ENCODE results near the gene TTC39B.
"Not testable (repeated sequence)": the region's sequence is repeated elsewhere in the genome, so short reads cannot be mapped to it uniquely, and the experiment has no call there.

Gene TTC39B

DNA sequence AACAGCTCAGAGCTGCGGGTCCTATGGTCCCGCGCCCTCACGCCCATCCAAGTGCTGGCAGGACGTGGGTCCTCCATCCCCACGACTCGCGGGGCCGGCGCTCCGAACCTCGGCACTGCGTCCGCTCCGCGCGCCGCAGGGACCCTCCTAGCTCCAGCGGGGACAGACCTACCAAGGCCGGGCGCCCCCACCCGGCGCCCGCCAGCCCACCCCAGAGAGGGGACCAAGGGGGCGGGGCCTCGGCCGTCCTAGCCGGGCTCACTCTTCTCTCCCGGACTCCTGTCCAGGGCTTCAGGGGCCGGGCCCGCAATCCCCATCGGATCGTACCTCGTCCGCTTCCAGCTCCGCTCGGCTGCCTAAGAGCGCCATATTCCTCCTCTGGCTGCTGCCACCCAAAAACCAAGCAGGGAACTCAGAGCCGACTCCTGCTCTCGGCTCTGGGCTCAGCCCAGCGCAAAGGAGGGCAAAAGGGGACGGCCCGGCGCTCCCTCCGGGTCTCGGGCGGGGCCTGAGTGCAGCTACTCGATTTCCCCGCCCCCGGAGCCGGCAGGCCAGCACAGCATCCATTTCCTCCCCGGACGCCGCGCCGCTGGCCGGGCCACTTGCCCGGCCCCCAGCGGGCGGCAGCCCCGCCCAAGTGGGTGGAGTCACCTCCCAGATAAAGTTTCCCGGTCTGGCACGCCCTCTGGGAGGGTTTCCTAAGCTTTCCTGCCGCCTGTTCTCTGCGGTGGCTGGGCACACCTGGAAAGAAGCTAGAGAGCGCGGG lies at the start of gene TTC39B:
TSS of gene TTC39B (minus strand) at position 460 of the 766 bp plus-strand sequence. CDS start at position 369, 91 bp downstream.
- peak; percentile 94 for DNase-seq

DNA sequence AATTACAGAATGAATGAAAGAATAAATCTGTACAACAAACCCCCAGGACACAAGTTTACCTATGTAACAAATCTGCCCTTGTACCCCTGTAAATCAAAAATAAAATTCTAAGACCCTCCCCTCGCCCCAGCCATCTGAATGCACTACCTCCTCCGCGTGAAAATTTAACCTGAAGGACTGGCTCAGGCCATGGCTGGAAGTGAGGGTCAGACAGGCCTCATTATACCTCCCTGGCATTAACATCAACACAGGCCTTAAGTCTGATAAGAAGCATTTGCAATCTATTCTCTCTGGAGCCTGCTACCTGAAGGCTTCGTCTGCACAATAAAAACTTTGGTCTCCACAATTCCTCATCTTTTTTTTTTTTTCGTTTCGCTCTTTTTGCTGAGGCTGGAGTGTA lies 48.7 kb upstream of the TTC39B start:
- no peak for DNase-seq

DNA sequence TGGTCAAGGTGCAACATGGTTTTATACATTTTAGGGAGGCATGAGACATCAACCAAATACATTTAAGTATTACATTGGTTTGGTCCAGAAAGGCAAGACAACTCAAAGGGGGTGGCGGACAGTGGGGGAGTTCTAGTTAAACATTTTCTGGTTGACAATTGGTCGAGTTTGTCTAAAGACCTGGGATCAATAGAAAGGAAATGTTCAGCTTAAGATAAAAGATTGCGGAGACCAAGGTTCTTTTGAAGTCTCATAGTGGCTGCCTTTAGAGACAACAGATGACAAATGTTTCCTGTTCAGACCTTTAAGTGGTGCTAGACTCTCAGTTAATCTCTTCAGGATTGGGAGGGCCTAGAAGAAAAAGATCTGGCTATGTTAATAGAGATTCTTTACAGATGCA lies 47.7 kb upstream of the TTC39B start:
- no peak for DNase-seq

DNA sequence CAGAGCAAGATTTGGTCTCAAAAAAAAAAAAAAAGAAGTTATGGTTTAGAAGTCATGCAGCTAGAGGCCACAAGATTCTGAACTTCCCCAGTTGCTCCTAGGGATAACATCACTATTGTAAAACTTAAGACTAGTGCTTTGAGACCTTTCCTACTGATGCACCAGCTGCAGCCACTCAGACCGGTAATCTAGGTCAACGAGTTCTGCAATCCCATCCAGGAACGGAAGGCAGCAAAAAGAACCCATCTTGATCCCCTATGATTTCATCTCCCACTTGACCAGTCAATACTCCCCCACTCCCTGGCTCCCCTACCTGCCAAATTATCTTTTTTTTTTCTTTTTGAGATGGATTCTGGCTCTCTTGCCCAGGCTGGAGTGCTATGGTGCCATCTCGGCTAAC lies 46.9 kb upstream of the TTC39B start:
- DNase-seq = no peak

DNA sequence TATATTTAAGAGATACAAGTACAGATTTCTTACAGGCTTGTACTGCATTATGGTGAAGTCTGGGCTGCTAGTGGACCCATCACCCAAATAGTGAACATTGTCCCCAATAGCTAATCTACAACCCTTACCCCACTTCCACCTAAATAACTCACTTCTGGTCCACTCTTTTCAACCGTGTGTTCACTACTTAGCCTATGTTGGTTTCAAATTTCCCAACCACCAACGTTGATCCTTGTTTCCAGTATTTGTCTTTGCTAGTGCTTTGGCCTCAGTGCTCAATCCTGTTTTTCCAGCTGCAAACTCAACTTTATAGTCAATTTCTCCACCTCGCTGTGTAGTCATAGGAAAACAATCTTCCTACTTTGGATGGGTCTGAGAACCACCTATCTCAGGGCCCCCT lies 45.3 kb upstream of the TTC39B start:
- DNase-seq = no peak

DNA sequence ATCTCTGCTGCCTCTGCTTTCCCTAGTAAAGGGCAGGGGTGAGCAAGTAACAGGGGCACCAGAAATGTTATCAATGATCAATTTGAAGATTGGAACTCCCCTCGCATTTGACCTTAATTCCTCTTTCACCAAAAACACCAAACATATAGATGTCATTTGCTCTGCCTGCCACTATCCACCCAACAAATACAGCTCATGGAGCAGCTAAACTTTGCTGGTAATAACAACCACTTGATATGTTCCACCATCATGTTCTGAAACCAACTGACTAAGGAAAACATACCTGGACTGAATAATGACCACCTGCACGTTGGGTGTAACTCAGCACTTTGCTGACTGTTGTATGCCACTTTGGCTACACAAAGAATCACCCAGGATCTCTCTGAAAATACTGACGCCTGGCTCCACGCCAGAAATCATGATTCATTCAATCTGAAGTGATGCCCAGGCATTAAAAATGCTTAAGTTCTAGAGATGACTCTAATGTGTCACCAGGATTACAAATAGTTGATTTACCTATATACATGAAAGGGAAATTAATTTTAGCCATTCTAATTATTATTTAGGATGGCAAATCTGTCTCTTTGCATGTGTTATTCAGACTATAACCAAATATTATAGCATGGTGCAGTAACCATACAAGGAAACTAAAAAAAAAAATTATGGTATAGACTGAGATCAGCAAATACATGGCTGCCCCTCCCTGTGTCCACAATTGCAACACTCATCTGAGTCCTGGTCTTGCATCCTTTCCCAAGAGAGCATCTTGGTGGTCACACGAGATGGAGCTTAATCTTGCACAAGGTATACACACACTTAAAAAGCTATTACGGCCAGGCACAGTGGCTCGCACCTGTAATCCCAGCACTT lies 43.1 kb upstream of the TTC39B start:
- DNase-seq = peak; percentile 19

DNA sequence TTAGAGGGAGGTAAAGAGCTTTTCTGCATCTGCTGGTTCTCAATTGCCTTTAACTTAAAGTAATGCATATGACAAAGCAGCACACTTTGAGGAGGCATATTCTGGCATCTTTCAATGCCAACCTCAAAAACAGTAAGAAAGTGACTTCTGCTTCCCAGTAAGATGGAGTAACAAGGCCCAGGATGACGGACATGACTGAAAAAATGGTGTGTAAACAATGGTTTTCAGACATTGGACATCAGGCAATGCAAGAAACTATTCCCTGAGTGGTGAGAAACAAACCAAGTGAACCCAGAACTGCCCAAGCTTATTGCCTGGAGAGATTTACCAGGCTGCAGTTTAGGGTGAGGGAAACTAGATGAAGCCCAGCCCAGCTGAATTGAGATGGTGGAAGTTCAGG lies 39.8 kb upstream of the TTC39B start:
- no peak for DNase-seq

DNA sequence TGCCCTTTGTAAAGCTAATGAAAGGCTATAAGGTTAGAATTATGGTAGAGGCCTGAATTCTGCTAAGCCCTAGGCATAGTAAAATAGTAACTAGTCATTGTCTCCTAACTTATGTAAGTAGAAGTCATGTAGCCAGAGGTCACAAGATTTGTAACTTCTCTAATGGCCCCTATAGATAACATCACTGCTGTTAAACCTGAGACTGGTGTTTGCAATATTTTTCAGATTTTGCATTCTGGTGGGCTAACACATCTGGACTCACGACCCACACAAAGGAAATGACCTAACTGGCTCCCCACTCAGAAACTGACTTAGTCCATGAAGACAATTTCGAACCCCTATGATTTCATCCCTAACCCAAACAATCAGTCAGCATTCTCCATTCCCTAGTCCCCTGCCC lies 37.2 kb upstream of the TTC39B start:
- DNase-seq = no peak

DNA sequence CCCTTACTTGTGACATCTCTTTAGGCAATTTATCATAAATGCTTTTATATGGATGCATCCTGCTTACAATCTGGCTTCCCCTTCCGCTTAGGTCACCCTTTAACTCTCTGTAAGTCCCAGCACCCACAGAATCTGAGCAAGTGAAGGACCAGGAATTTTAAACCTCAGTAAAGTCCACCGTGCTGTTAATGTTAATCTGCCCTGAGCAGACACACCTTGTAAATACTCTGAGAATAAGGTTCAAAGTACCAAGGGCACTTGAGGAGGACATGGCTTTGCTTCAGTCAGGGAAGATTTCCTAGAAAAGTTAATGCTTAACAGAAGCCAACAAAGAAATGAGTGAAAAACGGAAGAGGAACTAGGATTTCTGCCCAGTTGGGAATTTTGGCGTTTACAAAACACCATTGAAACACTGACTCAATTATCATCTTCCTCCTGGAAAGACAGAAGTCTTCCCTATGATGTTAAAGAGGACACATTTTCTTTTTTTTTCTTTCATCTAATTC lies 26.4 kb upstream of the TTC39B start:
- DNase-seq = no peak

DNA sequence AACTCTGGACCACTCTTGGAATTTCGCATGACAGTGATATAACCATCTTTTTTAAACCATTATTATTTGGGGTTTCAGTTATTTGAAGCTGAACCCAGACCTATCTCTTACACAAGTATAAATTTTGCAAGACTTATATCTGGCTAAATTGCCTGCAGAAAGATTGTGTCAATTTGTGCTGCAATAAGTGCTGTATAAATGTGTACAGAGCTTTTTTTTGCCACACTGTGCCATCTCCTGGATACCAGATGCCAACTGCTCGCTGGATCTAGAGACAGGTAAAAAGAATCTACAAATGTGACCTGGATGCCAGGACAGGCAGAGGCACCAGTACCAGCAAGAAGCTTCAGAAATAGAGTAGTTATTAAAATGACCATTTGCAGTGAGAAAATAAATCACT lies 25.9 kb upstream of the TTC39B start:
- DNase-seq = no peak

DNA sequence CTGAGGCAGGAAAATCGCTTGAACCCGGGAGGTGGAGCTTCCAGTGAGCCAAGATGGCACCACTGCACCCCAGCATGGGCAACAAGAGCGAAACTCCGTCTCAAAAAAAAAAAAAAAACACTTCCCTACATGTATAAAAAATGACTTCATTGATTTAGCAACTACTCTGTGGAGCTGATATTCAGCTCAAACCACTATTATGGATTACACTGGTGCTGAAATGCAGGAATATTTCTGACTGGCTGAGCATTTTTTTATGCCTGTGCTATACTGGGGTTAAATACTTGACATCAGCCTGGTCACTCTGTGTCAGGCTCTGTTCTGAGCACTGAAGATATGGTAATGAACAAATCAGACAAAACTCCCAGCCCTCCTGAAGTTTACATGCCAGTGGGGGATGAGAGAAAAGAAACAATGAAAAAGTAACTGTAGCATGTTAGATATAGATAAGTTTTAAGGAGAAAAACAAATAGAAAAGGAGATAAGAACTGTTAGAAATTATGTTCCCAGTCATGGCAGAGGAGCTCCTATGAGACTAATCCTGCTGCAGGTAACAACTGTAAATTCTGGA lies 22.6 kb upstream of the TTC39B start:
- DNase-seq = no peak

DNA sequence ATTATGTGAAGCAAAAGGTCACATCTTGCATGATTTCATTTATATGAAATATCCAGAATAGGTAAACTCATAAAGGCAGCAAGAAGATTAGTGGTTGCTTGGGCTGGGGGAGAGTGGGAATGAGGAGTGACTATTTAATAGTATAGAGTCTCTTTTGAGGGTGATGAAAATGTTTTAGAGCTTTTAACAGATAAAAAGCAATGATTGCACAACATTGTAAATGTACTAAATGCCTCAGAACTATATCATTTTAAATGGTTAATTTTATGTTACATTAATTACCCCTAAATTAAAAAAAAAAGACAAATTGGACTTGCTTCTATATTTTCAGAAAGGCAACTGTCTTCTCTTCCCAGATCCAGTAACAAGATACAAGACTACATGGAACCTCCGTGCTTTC lies 21.9 kb upstream of the TTC39B start:
- no peak for DNase-seq

DNA sequence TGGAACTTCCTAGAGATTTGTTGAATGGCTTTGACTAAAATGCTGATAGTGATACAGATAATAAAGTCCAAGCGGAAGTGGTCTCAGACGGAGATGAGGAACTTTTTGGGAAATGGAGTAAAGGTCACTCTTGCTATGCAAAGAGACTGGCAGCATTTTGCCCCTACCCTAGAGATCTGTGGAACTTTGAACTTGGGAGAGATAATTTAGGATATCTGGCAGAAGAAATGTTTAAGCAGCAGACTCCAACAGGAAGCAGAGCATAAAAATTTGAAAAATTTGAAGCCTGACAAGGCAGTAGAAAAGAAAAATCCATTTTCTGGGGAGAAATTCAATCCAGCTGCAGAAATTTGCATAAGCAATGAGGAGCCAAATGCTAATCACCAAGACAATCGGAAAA lies 15.7 kb upstream of the TTC39B start:
- not testable (repeated sequence) for DNase-seq

DNA sequence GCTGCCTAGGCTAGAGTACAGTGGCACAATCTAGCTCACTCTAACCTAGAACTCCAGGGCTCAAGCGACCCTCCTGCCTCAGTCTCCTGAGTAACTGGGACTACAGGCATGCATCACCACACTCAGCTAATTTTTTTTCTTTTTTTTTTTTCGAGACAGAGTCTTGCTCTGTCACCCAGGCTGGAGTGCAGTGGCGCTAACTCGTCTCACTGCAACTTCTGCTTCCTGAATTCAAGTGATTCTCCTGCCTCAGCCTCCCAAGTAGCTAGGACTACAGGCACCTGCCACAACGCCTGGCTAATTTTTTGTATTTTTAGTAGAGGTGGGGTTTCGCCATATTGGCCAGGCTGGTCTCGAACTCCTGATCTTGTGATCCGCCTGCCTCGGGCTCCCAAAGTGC lies 12.6 kb upstream of the TTC39B start:
- not testable (repeated sequence) for DNase-seq

DNA sequence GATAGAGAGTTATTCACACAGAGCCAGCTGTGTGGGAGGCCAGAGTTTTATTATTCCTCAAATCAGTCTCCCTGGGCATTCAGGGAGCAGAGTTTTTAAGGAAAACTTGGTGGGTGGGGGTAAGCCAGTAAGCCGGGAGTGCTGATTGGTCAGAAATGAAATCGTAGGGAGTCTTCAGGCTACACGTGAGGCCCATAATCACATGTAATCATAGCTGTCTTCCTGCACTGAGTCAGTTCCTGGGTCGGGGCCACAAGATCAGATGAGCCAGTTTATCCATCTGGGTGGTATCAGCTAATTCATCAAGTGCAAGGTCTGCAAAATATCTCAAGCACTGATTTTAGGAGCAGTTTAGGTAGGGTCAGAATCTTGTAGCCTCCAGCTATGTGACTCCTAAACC lies 10.8 kb upstream of the TTC39B start:
- no peak for DNase-seq

DNA sequence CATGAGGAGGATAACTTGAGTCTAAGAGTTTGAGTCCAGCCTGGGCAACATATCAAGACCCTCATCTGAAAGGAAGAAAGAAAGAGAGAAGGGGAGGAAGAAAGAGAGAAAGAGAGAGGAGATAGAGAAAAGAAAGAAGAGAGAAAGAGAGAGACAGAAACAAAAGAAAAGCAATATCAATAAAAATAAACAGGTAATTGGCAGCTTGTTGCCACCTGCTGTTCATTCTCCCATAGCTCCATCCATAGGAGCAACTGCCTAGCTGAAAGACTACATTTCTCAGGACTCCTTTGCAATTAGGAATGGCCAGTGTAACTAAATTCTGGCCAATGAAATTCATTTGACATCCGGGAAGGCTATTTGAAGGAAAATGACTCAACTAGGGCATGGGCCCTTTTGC lies 4.6 kb upstream of the TTC39B start:
- DNase-seq = no peak

DNA sequence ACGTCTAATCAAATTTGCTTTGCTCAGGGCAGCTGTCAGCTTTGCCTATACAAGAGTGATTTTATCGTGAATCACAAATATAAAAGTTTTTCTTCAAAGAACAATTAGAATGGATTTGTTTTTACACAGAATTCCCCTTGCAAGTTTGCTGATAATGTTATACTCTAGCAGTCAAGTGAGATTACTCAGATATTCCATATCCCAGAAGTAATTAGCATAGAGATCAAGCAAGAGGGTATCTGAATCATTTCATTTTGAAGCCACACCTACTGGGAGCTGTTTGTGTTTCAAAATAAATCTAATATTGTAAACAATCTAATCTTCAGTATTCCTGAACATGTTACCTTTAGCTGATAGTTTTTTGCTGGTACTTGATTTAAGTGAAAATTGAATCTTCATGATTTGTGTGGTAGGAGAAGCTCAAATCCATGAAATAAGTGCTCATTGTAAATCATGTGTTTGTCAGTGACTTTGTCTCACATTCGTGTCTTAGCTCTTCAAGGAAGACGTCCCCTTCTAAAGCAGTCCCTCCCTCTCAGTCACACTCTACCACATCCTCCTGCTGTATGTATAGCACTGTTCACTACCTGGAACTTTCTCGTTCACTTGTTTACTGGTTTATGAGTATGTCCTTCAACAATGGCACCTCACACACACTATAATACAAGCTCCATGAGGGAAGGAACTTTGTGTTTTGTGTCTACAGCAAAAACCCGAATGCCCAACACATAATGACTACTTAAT lies 3.3 kb upstream of the TTC39B start:
- no peak for DNase-seq

DNA sequence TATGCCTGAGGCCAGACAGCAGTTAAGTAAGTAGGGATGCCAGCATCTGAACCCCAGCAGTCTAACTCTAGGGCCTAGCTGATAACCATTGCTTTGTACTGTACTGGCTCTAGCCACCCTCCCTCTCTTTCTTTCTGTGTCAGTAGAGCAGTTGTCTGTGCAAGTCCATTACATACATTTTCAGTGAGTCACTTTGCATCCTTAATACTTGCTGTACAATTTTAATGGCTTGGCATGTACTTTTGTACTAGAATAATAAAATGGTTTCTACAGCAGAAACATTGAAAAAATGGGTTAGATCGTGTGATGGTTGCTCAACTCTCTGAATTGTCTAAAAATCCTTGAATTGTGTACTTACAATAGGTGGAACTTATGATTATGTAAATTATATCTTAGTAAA lies 1.5 kb upstream of the TTC39B start:
- no peak for DNase-seq

DNA sequence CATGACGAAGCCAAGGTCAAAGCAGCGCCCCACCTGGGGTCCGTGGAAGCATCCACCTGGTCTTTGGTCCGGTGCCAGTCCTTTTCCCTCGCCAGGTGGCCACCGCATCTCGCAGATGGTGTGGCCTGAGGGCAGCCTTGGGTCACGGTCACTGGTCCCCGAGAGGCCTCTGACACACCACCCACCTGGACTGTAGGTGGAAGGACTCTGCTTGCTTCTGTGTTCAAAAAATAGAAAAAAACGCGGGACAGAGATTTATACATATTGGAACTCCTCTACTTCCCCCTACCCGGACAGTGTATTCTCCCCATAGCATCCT lies 466 bp upstream of the TTC39B start:
- no peak for DNase-seq

DNA sequence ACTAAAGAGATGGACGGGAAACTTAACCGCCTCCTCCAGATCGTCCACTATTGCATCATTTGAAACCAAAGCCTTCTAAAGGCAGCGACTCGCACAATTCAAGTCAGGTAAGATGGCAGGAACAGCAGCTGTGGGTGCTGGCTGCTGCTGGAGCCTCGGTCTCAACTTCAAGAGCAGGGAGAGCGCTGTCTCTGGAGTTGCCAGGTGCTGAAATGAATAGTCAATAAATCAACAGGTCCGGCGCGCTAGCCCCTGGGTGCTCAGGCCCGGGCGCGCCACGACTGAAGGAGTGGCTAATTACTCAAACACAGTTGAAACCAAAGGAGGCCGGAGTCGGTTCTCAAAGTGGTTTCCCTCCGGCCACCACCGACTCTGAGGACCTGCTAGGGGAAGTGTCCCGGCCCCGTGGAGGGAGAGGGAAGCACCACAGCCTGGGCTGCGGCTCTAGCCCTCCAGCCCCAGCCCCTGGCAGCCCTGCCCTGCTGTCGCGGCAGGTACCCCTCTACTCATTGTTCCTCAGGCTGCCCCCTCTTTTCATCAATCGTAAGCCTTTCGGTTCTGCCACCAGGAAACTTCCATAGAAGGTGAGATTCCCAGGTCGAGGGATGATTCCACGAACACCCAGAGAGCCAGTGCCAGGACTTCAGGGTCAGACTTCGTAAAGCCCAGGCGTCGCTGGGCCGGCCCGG lies 804 bp downstream of the TTC39B start:
- DNase-seq = peak; percentile 46

DNA sequence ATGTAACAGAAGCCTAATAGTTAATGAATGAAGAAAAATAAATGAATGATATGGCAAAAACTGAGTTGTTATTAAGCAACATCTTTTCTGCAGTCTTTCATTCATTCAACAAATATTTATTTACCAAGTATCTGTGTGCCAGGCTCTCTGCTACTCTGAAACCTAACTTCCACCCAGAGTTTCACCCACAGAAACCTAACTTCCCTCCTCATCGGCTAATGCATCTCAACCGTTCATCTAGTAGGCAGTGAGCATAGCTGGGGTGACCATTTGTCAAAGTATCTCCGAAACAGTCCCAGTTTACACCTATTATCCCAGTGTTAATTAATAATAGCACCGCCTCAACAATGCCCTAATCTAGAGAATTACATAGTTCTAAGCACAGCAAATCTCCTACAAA lies 1.5 kb downstream of the TTC39B start:
- DNase-seq = no peak

DNA sequence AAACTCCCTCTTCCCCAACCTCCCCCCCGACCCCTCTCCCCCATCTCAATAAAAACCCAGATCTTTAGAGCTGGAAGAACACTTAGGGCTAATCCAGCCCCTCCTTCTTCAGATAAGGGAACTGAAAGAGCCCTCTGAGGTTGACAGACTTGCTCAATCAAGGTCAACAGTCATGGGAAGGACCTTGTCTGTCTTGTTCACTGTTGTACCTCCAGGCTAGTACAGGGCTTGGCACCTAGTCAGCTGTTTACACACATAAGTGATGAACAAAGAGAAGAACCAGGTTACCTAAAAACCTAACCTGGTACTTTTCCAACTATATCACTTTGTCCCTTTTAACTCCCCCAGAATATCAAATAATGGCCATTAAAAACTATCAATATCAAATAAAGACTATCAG lies 2.4 kb downstream of the TTC39B start:
- DNase-seq = no peak

DNA sequence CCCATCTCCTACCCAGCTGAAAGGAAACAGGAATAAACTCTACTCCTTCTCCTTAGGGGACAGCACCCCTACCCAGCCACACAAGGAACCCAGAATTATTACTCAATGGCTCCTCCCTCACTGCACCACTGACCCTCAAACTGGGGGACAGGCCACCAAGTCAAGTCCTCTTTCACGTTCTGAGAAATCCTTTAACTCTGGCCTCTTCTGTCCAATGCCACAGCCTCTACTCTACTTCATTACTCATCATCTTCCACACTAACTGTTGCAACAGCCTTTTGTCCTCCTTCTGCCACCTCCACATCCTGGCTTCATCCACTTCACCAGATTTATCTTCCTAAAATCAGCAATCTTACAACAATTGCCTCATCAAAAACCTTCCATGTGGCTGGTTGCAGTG lies 6.8 kb downstream of the TTC39B start:
- no peak for DNase-seq

Data from stimulated activated CD4-positive, alpha-beta T cell treated with anti-CD3 and anti-CD28 coated beads, Interleukin-15, amount 100 ng/mL, for 24 hours (primary cell).